Activated CD4-positive, alpha-beta T cell treated with anti-CD3 and anti-CD28 coated beads for 24 hours (primary cell): ENCODE measurements around the gene UBE3C.
"Not testable (repeated sequence)": the region's sequence is repeated elsewhere in the genome, so short reads cannot be mapped to it uniquely, and the experiment has no call there.

Experiments
- DNase-seq, 2 donors: peaks; one replicate each; pipeline ENCODE4 v3.0.0-alpha.2; 2020; ENCODE audit warnings: low read depth in 2 of 2

Gene UBE3C

GRCh38 chr7:157235357-157236333, 96.9 kb downstream of the UBE3C start:
- no peak for DNase-seq

GRCh38 chr7:157238087-157238486, 99.4 kb downstream of the UBE3C start:
- DNase-seq, result no peak

GRCh38 chr7:157239571-157240270, 101.0 kb downstream of the UBE3C start:
- no peak for DNase-seq

- no peak for DNase-seq
These were observed 102.9 kb downstream of the UBE3C start for GRCh38 chr7:157241631-157242030.

- no peak for DNase-seq
These were observed 106.0 kb downstream of the UBE3C start for GRCh38 chr7:157244516-157245294.

GRCh38 chr7:157246052-157246451, 107.3 kb downstream of the UBE3C start:
- DNase-seq, result no peak

GRCh38 chr7:157248659-157249058, 109.9 kb downstream of the UBE3C start:
- no peak for DNase-seq

GRCh38 chr7:157250605-157251228, 112.0 kb downstream of the UBE3C start:
- peak in 1 of 2 donors; percentile 35 for DNase-seq

- not testable (repeated sequence) for DNase-seq
These were observed 113.1 kb downstream of the UBE3C start for GRCh38 chr7:157251817-157252216.

GRCh38 chr7:157253850-157254249, 115.1 kb downstream of the UBE3C start:
- no peak for DNase-seq

- not testable (repeated sequence) for DNase-seq
These were observed 116.1 kb downstream of the UBE3C start for GRCh38 chr7:157254781-157255180.

- no peak for DNase-seq
These were observed 116.5 kb downstream of the UBE3C start for GRCh38 chr7:157255201-157255606.

GRCh38 chr7:157263156-157263555, 124.4 kb downstream of the UBE3C start:
- DNase-seq, result no peak

- DNase-seq, result no peak
These were observed 126.3 kb downstream of the UBE3C start for GRCh38 chr7:157265051-157265450.

GRCh38 chr7:157266272-157266671, 127.5 kb downstream of the UBE3C start:
- DNase-seq, result no peak

- DNase-seq, result no peak
These were observed 128.8 kb downstream of the UBE3C start for GRCh38 chr7:157267516-157267915.

- no peak for DNase-seq
These were observed 129.2 kb downstream of the UBE3C start for GRCh38 chr7:157267956-157268355.

GRCh38 chr7:157268540-157268939, 129.8 kb downstream of the UBE3C start:
- no peak for DNase-seq

- DNase-seq, result no peak
These were observed 130.8 kb downstream of the UBE3C start for GRCh38 chr7:157269341-157270059.

- DNase-seq, result no peak
These were observed 131.3 kb downstream of the UBE3C start for GRCh38 chr7:157270060-157270444.
